Natural killer cell (primary cell): Measurements from ENCODE around the gene GSTP1. TPM values are rescaled to one million over a fixed set of nuclear protein-coding genes. Genes with fewer than 3 reads are reported as not detected.

Source experiments
- ATAC-seq, 3 donors: fragments of 150-1000 bp in 2 of 3; fragments of 200-7000 bp in 1 of 3; cut with Tn5 transposase; 1 replicate in 1 of 3; 2 replicates in 2 of 3; pipeline ENCODE4 v1.10.0; 2021; ENCODE audit warnings: mild to moderate bottlenecking in 2 of 3, moderate library complexity in 2 of 3
- DNase-seq, 2 donors: peaks; one replicate each; pipeline versions ENCODE4 v3.0.0 to v3.0.0-alpha.2; 2013 to 2021; ENCODE audit warnings: mixed read lengths in 1 of 2
- H3K27ac ChIP-seq: one replicate; pipeline ENCODE4 v1.5.1; 2013; ENCODE audit warnings: mild to moderate bottlenecking, low read length
- H3K27me3 ChIP-seq: one replicate; pipeline ENCODE4 v1.6.1; 2013; ENCODE audit warnings: low read length; ENCODE audit not compliant: control insufficient read depth, insufficient read depth
- H3K36me3 ChIP-seq: one replicate; pipeline ENCODE4 v1.6.1; 2013; ENCODE audit warnings: low read length; ENCODE audit not compliant: control insufficient read depth, insufficient read depth
- H3K4me1 ChIP-seq: one replicate; pipeline ENCODE4 v1.6.1; 2013; ENCODE audit warnings: low read length; ENCODE audit not compliant: control insufficient read depth, insufficient read depth
- H3K4me3 ChIP-seq: one replicate; pipeline ENCODE4 v1.5.1; 2013; ENCODE audit warnings: low read length
- H3K9me3 ChIP-seq: one replicate; pipeline ENCODE4 v1.6.1; 2013; ENCODE audit warnings: low read length; ENCODE audit not compliant: control insufficient read depth, insufficient read depth
- H3K27ac Mint-ChIP-seq, 2 donors: one replicate each; pipeline ENCODE4 v1.8.0; 2022; ENCODE audit warnings: mild to moderate bottlenecking in 2 of 2, mixed read lengths in 2 of 2, moderate library complexity in 1 of 2
- H3K27me3 Mint-ChIP-seq, 2 donors: one replicate each; pipeline ENCODE4 v1.8.0; 2022; ENCODE audit warnings: low read depth in 2 of 2, mixed read lengths in 2 of 2
- H3K36me3 Mint-ChIP-seq: one replicate; pipeline ENCODE4 v1.8.0; 2022; ENCODE audit warnings: mixed read lengths
- H3K4me1 Mint-ChIP-seq, 2 donors: one replicate each; pipeline ENCODE4 v1.8.0; 2022; ENCODE audit warnings: mixed read lengths in 2 of 2
- H3K4me3 Mint-ChIP-seq: one replicate; pipeline ENCODE4 v1.8.0; 2022; ENCODE audit warnings: mild to moderate bottlenecking, moderate library complexity, mixed read lengths
- H3K9me3 Mint-ChIP-seq, 2 donors: one replicate each; pipeline ENCODE4 v1.8.0; 2022; ENCODE audit warnings: mixed read lengths in 2 of 2
- CTCF ChIP-seq: fragments of 200-600 bp; IDR thresholded peaks from one replicate; pipeline ENCODE4 v1.8.0; 2022; ENCODE audit warnings: antibody characterized with exemption
- WGBS: methylation state at CpG from one replicate; pipeline ENCODE4 v1.1.7; 2013; ENCODE audit warnings: missing lambda C conversion rate; ENCODE audit not compliant: insufficient coverage; 5-methylcytosine and 5-hydroxymethylcytosine counted together
- intact Hi-C: fragments of 100-400 bp; cut with micrococcal nuclease; formaldehyde crosslinking; loops from one replicate; pipeline ENCODE4 v1.14.2; 2022
- total RNA-seq, 4 donors: library from RNA; stranded (reverse); fragments of 120-200 nt in 1 of 4; gene quantifications; one replicate each; pipeline versions ENCODE4 v1.2.3 to v1.2.4, GENCODE V29; 2013 to 2022

The GSTP1 gene
- total RNA-seq, 3 donors from 2014 or later (not counting 1 experiment from before 2014, with no cell fraction given): 172 to 218 (median 212) TPM

DNA sequence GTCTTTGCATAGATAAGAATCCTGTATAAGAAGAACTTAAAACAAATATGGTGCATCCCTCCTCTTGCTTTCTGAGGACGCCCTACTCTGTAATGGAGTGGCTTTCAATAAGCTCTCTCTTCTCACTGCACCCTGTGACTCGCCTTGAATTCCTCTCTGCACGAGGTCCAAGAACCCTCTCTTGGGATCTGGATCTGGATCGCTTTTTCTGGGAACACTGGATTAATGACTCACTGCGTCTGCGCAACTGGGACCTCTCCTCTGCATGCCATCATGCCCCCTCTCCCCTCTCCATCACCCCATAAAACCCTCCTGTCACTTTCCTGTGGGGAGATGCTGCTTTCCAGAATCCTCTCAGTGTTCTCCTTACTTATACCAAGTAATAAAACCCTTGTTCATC, 45.3 kb upstream of the GSTP1 start:
- Histone ChIP-seq H3K27me3 (no peaks in the 10 kb centered on the region), H3K36me3 (no peaks in the 10 kb centered on the region), H3K4me3 (no peak overlapping the region), H3K4me1 (no peaks in the 10 kb centered on the region), H3K27ac (no peak overlapping the region), H3K9me3 (no peaks in the 10 kb centered on the region)
- WGBS: 87% methylated on average over 6 of the region's 6 CpGs
- TF ChIP-seq CTCF: no peak
- no peak for DNase-seq
- Mint-ChIP-seq H3K9me3 (peaks cover 0 to 3% of the 10 kb centered on the region in 2 donors), H3K27ac (no peak overlapping the region), H3K27me3 (peaks cover 6 to 7% of the 10 kb centered on the region in 2 donors), H3K4me1 (no peaks in the 10 kb centered on the region), H3K36me3 (no peaks in the 10 kb centered on the region), H3K4me3 (no peak overlapping the region)
- no peak for ATAC-seq
- intact Hi-C loops: no loop called here

DNA sequence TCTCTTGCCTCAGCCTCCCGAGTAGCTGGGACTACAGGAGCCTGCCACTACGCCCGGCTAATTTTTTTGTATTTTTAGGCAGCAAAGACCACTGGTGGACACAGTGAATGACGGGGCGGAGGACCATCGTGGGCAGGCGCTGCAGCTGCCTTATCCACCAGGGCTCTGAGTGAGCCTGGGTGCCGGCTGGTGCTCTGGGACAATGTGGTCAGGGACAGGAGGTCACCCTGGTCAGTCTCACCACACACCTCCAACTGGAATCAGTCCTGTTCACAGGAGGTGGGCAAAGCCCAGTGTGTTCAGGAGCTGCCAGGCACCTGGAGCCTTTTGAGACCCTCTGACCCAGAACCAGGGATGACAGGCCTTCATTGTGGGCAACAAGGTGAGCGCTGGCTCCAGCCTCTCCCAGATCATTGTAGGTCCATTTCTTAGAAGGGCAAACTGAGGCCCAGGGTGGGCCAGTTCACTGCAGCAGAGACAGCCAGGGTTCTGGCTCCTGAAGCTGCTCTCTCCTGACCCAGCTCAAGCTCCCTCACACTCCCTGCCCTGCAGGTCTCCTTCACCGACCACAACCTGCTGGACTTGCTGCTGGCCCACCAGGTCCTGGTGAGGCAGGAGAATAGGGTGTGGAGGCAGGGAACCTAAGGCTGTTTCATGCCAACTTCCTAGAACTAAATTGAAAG, 44.6 kb upstream of the GSTP1 start:
- peaks cover 0 to under 1% of the 10 kb centered on the region in 2 donors for H3K9me3 Mint-ChIP-seq
- H3K36me3 Mint-ChIP-seq: no peaks in the 10 kb centered on the region
- no peak overlapping the region for H3K27ac Mint-ChIP-seq
- peaks cover 2 to 3% of the 10 kb centered on the region in 2 donors for H3K27me3 Mint-ChIP-seq
- H3K9me3 ChIP-seq: no peaks in the 10 kb centered on the region
- no peaks in the 10 kb centered on the region for H3K27me3 ChIP-seq
- no peak for DNase-seq
- no peaks in the 10 kb centered on the region for H3K4me1 Mint-ChIP-seq
- no peak overlapping the region for H3K27ac ChIP-seq
- no peaks in the 10 kb centered on the region for H3K4me1 ChIP-seq
- intact Hi-C loops: no loop called here
- TF ChIP-seq CTCF: no peak
- 90% methylated on average over 9 of the region's 10 CpGs for WGBS
- no peak overlapping the region for H3K4me3 ChIP-seq
- no peak overlapping the region for H3K4me3 Mint-ChIP-seq
- H3K36me3 ChIP-seq: no peaks in the 10 kb centered on the region
- no peak for ATAC-seq

- H3K9me3 Mint-ChIP-seq: no peaks in the 10 kb centered on the region
Observed at GRCh38 chr11:67539550-67539949, 44.1 kb upstream of the GSTP1 start.

More at GRCh38 chr11:67539550-67539949, 44.1 kb upstream of the GSTP1 start:
- H3K4me1 ChIP-seq: no peaks in the 10 kb centered on the region
- H3K36me3 Mint-ChIP-seq: no peaks in the 10 kb centered on the region
- H3K4me3 Mint-ChIP-seq: no peak overlapping the region
- no peak overlapping the region for H3K27ac ChIP-seq
- TF ChIP-seq CTCF: no peak
- H3K9me3 ChIP-seq: no peaks in the 10 kb centered on the region
- intact Hi-C loops: no loop called here
- H3K4me1 Mint-ChIP-seq: no peaks in the 10 kb centered on the region
- WGBS: 76% methylated on average over 3 of the region's 4 CpGs
- H3K4me3 ChIP-seq: no peak overlapping the region
- H3K36me3 ChIP-seq: no peaks in the 10 kb centered on the region
- peaks cover 0 to 1% of the 10 kb centered on the region in 2 donors for H3K27me3 Mint-ChIP-seq
- H3K27me3 ChIP-seq: no peaks in the 10 kb centered on the region
- DNase-seq (no peak), ATAC-seq (no peak)
- H3K27ac Mint-ChIP-seq: no peak overlapping the region
